Upper lobe of right lung (tissue), 1 donor: ENCODE results near the gene PLA2G10. TPM values are rescaled to one million over a fixed set of nuclear protein-coding genes. Genes with fewer than 3 reads are reported as not detected.
"Not testable (repeated sequence)": the region's sequence is repeated elsewhere in the genome, so short reads cannot be mapped to it uniquely, and the experiment has no call there.

Experiments
- ATAC-seq: fragments of 200-7000 bp; cut with Tn5 transposase; one replicate; pipeline ENCODE4 v1.9.1; 2020; ENCODE audit warnings: mild to moderate bottlenecking, moderate library complexity
- DNase-seq: peaks from one replicate; pipeline ENCODE4 v3.0.0-alpha.2; 2020
- H3K27ac ChIP-seq: fragments of 200-600 bp; one replicate; pipeline ENCODE4 v1.8.0; 2022
- H3K27me3 ChIP-seq: fragments of 200-600 bp; one replicate; pipeline ENCODE4 v1.8.0; 2022; ENCODE audit warnings: mild to moderate bottlenecking
- H3K36me3 ChIP-seq: fragments of 200-600 bp; one replicate; pipeline ENCODE4 v1.8.0; 2022
- H3K4me1 ChIP-seq: fragments of 200-600 bp; one replicate; pipeline ENCODE4 v1.8.0; 2022
- H3K4me3 ChIP-seq: fragments of 200-600 bp; one replicate; pipeline ENCODE4 v1.8.0; 2022; ENCODE audit warnings: mild to moderate bottlenecking
- H3K9me3 ChIP-seq: fragments of 200-600 bp; one replicate; pipeline ENCODE4 v1.8.0; 2022
- CTCF ChIP-seq: fragments of 200-600 bp; IDR thresholded peaks from one replicate; pipeline ENCODE4 v1.8.0; 2022; ENCODE audit warnings: antibody characterized with exemption
- intact Hi-C: fragments of 100-400 bp; cut with DNase I; formaldehyde crosslinking; loops from one replicate; pipeline ENCODE4 v1.11.0; 2022
- total RNA-seq: library from RNA; stranded (reverse); fragmentation: NEBNext Ultra II Directional; extraction: Animal tissue kit (Norgen Biotek cat#: 25700); gene quantifications from one replicate; pipeline ENCODE4 v1.2.1, GENCODE V29; 2021
- donor health status: DM: no; HTN: yes; CAD: no; lungs with severe emphysema.

Gene PLA2G10
- total RNA-seq, 1 donor from 2014 or later, result 6.6 TPM

- no peak for TF ChIP-seq CTCF
- DNase-seq, result no peak
- ATAC-seq, result no peak
- H3K4me1 ChIP-seq, result peaks cover 11% of the 10 kb centered on the region
- no peak overlapping the region for H3K4me3 ChIP-seq
- no peaks in the 10 kb centered on the region for H3K27me3 ChIP-seq
- H3K27ac ChIP-seq, result no peak overlapping the region
- intact Hi-C loops, result no loop called here
- peaks cover 96% of the 10 kb centered on the region for H3K36me3 ChIP-seq
- no peaks in the 10 kb centered on the region for H3K9me3 ChIP-seq
Observed at GRCh38 chr16:14652726-14653125, 41.4 kb downstream of the PLA2G10 start.

GRCh38 chr16:14650629-14651028 lies 43.5 kb downstream of the PLA2G10 start:
- Histone ChIP-seq H3K4me1 (peaks cover under 1% of the 10 kb centered on the region), H3K27ac (no peak overlapping the region), H3K36me3 (peaks cover 99% of the 10 kb centered on the region), H3K9me3 (no peaks in the 10 kb centered on the region), H3K4me3 (no peak overlapping the region), H3K27me3 (no peaks in the 10 kb centered on the region)
- intact Hi-C loops, result no loop called here
- ATAC-seq, result no peak
- no peak for TF ChIP-seq CTCF
- no peak for DNase-seq

GRCh38 chr16:14649816-14650215 lies 44.3 kb downstream of the PLA2G10 start:
- TF ChIP-seq CTCF, result no peak
- peaks cover 99% of the 10 kb centered on the region for H3K36me3 ChIP-seq

GRCh38 chr16:14641926-14642325 lies 52.2 kb downstream of the PLA2G10 start:
- Histone ChIP-seq H3K4me3 (no peak overlapping the region), H3K36me3 (peaks cover 61% of the 10 kb centered on the region), H3K27me3 (no peaks in the 10 kb centered on the region), H3K27ac (no peak overlapping the region), H3K4me1 (peaks cover 10% of the 10 kb centered on the region), H3K9me3 (no peaks in the 10 kb centered on the region)
- TF ChIP-seq CTCF, result no peak
- intact Hi-C loops, result no loop called here
- DNase-seq, result no peak
- peak; percentile 72 for ATAC-seq

More at GRCh38 chr16:14649816-14650215, 44.3 kb downstream of the PLA2G10 start:
- H3K27ac ChIP-seq, result no peak overlapping the region
- no peak overlapping the region for H3K4me3 ChIP-seq
- no peaks in the 10 kb centered on the region for H3K4me1 ChIP-seq
- DNase-seq (no peak), ATAC-seq (no peak)
- no peaks in the 10 kb centered on the region for H3K27me3 ChIP-seq
- intact Hi-C loops, result no loop called here
- H3K9me3 ChIP-seq, result no peaks in the 10 kb centered on the region

GRCh38 chr16:14641206-14641605 lies 52.9 kb downstream of the PLA2G10 start:
- H3K27ac ChIP-seq, result no peak overlapping the region
- no peak for ATAC-seq
- no peaks in the 10 kb centered on the region for H3K9me3 ChIP-seq
- intact Hi-C loops, result no loop called here
- peaks cover 10% of the 10 kb centered on the region for H3K4me1 ChIP-seq
- TF ChIP-seq CTCF, result no peak
- H3K4me3 ChIP-seq, result no peak overlapping the region
- DNase-seq, result no peak
- no peaks in the 10 kb centered on the region for H3K27me3 ChIP-seq
- peaks cover 53% of the 10 kb centered on the region for H3K36me3 ChIP-seq

GRCh38 chr16:14640538-14640937 lies 53.6 kb downstream of the PLA2G10 start:
- H3K36me3 ChIP-seq, result peaks cover 47% of the 10 kb centered on the region
- no peak for ATAC-seq
- intact Hi-C loops, result no loop called here
- no peak overlapping the region for H3K4me3 ChIP-seq
- H3K4me1 ChIP-seq, result peaks cover 15% of the 10 kb centered on the region
- H3K27ac ChIP-seq, result no peak overlapping the region
- H3K9me3 ChIP-seq, result no peaks in the 10 kb centered on the region
- no peak for DNase-seq
- H3K27me3 ChIP-seq, result no peaks in the 10 kb centered on the region
- TF ChIP-seq CTCF, result no peak

- intact Hi-C loops, H3K9me3 ChIP-seq, H3K27me3 ChIP-seq, H3K4me3 ChIP-seq, DNase-seq, ATAC-seq: not testable (repeated sequence)
- Histone ChIP-seq H3K4me1 (peaks cover 24% of the 10 kb centered on the region), H3K36me3 (peaks cover 29% of the 10 kb centered on the region), H3K27ac (peak overlapping the region; percentile 67)
Observed at GRCh38 chr16:14636951-14637240, 57.2 kb downstream of the PLA2G10 start.

GRCh38 chr16:14636179-14636950 lies 57.7 kb downstream of the PLA2G10 start:
- H3K4me3 ChIP-seq, ATAC-seq, DNase-seq, H3K27me3 ChIP-seq, H3K9me3 ChIP-seq, intact Hi-C loops: not testable (repeated sequence)
- Histone ChIP-seq H3K36me3 (peaks cover 29% of the 10 kb centered on the region), H3K4me1 (peaks cover 28% of the 10 kb centered on the region), H3K27ac (peak overlapping the region; percentile 67)
